ENCODE measurements around the gene ANKRD23.
"Not testable (repeated sequence)": the region's sequence is repeated elsewhere in the genome, so short reads cannot be mapped to it uniquely, and the experiment has no call there.

The ANKRD23 gene

DNA sequence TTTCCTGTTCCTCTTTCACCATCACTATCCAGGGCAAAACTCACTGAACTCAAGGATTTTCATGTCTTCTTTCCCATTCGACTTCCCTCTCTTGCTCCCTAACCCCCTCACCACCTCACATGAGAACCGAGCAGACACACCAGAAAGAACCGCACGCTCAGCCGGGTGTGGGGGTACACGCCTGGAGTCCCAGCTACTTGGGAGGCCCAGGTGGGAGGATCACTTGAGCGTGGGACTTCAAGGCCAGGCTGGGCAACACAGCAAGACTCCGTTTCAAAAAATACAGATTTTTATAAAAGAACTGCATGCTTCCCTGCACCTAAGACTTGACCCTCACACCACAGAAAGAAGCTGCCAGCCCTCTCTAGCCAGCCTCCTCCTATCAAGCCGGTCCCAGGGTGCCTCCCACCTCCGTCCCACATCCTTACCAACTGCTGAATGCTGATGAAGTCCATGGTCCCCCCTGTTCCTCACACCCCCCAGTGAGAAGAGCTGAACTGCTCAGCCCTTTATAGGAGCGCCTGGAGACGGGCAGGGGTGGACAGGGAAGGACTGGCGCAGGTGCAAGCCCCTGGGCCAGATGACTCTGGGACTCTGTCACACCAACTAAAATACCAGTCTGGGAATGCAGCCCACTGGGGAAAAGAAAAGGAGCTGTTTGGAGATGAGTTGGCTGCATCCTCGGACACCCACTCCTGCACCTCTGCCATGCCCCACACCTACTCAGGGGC, at the start of gene ANKRD23:
ANKRD23 (minus strand) TSS at position 484 of the 731 bp plus-strand sequence; CDS start at position 455, 29 bp downstream.
- H3K4me1 Mint-ChIP-seq = peaks cover 26% of the 10 kb centered on the region

DNA sequence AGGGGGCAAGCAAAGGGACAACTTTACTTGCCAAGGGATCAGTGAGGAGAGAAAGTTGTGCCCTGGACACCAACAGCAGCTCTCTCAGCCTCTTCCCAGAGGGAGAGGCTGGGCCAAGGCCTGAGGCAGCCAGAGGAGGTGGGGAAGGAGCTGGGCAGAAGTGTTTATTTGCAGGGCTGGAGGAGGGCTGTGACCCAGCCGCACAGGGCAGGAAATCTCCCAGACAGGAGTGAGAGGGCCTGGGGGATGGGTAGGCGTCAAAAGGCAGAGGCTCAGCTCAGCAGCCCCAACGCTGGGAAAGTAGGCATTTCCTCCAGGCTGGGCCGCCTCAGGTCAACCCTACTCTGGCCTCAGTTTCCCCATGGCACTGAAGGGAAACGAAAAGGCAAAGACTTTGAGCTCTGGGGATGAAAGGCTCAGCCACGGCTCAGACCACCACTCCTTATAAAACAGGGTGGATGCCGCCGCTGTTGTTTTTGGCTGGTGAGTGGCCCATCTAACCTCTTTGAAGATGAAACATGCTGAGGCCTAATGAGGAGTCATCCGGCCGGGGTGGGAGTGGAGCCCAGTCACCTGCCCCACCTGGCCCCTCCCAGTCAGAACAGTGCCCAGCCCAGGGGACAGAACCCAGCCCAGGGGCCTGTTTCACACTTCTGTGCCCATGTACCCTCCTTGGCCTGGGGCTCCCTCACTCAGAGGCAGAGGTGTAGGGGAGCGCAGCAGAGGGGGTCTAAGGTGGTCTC, 47.9 kb upstream of the ANKRD23 start:
- DNase-seq = peak; percentile 61
- Mint-ChIP-seq H3K4me3 (no peak overlapping the region), H3K9me3 (no peaks in the 10 kb centered on the region), H3K27me3 (peaks cover 10% of the 10 kb centered on the region), H3K4me1 (peaks cover 62% of the 10 kb centered on the region), H3K36me3 (no peaks in the 10 kb centered on the region), H3K27ac (peak overlapping the region; percentile 63)
- CTCF ChIA-PET = interaction anchor here (1.3 to 2.2 kb wide), 2 partner anchors 21 to 58 kb away, joined by 4 to 5 read pairs; no protein-coding TSS in a partner anchor

More for the DNA sequence above, at the start of gene ANKRD23:
- Mint-ChIP-seq H3K27me3 (no peaks in the 10 kb centered on the region), H3K36me3 (peaks cover 43% of the 10 kb centered on the region), H3K27ac (no peak within 1 kb of the TSS), H3K4me3 (no peak within 1 kb of the TSS), H3K9me3 (no peaks in the 10 kb centered on the region)
- CTCF ChIA-PET = interaction anchor here (3.6 kb wide), 1 partner anchor 14 kb away, joined by 15 read pairs; the partner anchor contains the start of gene ANKRD39
- no peak for DNase-seq

DNA sequence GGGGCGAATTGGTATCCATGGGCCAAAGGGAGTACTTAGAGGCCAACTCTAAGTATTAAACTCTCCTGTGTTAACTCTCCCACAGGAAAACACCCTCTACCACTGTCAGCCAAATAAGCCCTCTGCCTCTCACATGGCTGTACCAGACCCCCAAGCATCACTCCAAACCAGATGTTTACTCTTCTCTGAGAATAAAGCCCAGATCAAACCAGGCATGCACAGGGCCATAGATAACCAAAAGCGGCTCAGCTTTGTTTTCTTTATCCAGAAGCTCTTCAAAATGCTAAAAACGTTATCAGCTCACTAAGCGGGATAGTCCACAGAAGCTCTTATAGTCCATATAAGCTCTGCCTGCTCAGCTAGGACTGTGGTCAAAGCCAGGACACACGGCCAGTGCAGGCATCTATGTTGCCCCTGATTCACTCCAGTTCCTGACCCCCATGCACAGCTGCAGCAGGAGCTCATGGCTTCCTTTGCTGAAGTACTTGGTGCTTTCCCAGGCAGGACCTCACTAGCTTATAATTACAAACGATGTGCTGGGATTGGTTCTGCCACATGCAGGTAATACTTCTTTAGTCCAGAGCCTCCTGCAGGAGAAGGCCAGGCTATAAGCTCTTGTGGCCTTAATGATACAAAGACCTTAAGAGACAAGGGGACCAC, 47.0 kb upstream of the ANKRD23 start:
- Mint-ChIP-seq H3K36me3 (no peaks in the 10 kb centered on the region), H3K9me3 (no peaks in the 10 kb centered on the region), H3K4me3 (no peak overlapping the region), H3K27ac (peak overlapping the region; percentile 24), H3K27me3 (peaks cover 14% of the 10 kb centered on the region), H3K4me1 (peaks cover 54% of the 10 kb centered on the region)
- CTCF ChIA-PET = interaction anchor here (1.3 to 2.2 kb wide), 3 partner anchors 22 to 60 kb away, joined by 4 to 5 read pairs (median 4); no protein-coding TSS in a partner anchor
- DNase-seq = no peak

DNA sequence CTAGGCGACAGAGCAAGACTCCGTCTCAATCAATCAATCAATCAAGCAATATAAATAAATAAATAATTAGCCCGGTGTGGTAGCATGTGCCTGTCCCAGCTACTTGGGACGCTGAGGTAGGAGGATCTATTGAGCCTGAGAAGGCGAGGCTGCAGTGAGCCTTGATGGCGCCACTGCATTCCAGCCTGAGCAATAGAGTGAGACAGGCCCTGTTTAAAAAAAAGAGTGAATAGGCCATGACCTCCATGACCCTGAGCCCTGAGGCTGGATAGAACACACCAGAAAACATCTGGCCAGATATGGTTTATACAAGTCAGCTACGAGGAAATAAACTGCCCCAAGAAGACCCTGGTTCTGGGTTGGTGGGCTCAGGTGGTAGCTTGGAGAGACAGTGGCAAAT, 46.4 kb upstream of the ANKRD23 start:
- no peak overlapping the region for H3K27ac Mint-ChIP-seq
- H3K4me1 Mint-ChIP-seq = peaks cover 48% of the 10 kb centered on the region
- CTCF ChIA-PET = interaction anchor here (1.3 to 2.2 kb wide), 2 partner anchors 59 to 61 kb away, joined by 4 to 5 read pairs; no protein-coding TSS in a partner anchor
- H3K27me3 Mint-ChIP-seq = peaks cover 20% of the 10 kb centered on the region
- no peaks in the 10 kb centered on the region for H3K36me3 Mint-ChIP-seq
- no peaks in the 10 kb centered on the region for H3K9me3 Mint-ChIP-seq
- no peak overlapping the region for H3K4me3 Mint-ChIP-seq
- DNase-seq = no peak

DNA sequence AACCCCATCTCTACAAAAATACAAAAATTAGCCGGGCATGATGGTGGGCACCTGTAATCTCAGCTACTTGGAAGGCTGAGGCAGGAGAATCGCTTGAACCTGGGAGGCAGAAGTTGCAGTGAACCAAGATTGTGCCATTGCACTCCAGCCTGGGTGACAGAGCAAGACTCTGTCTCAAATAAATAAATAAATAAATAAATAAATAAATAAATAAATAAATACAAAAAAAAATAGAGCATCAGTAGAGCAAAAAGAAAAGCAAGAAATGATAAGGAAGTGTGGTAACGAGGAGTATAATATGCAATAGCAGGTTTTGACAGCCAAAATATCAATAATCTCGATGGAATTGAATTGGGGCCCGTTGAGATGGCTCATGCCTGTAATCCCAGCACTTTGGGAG, 45.7 kb upstream of the ANKRD23 start:
- not testable (repeated sequence) for H3K4me3 Mint-ChIP-seq, H3K27ac Mint-ChIP-seq, H3K9me3 Mint-ChIP-seq, H3K36me3 Mint-ChIP-seq, DNase-seq
- peaks cover 44% of the 10 kb centered on the region for H3K4me1 Mint-ChIP-seq
- H3K27me3 Mint-ChIP-seq = peaks cover 27% of the 10 kb centered on the region
- CTCF ChIA-PET = interaction anchor here (1.3 to 2.2 kb wide), 2 partner anchors 60 to 62 kb away, joined by 4 to 5 read pairs; no protein-coding TSS in a partner anchor

DNA sequence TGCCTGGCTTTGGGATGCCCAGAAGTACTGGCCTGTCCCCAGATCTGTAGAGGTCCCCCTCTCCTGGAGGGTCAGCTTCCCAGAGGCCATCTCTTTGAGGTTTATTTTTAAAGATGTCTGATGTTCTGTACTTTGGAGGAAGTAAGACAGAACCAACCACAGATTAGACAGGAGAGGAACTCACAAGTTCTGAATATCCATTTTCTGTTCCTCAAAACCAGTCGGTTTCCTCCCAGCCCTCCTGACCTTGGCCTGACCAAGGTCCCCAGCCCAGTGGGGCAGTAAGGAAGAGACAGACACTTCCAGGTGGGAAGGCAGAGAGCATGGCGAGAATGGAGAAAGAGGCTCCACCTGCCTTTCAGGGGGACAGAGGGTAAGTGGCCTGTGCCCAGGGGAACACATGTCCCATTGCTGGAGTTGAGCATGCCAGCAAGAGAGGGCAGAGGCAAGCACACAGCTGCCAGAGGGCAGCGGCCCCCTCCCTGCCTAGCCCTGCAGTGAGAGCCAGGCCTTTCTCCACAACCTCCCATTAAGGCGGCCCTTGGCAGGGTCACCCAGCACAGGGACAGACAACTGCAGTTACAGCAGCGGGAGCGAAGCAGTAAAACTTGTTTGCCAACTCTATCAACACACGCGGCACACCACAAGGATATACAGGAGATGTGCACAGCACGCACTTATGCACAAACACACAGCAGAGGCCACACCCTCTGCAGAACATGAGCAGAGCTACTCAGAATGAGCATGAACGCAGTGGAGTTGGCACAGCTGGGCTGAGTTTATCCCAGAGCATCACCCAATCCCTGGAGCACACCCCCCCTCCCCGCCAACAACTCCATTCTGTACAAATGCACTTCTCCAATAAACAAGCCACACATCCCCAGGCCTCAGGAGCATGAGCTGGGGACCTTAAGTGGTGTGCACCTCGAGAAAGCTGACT, 44.5 kb upstream of the ANKRD23 start:
- peak; percentile 43 for DNase-seq
- CTCF ChIA-PET = interaction anchor here (1.1 to 1.6 kb wide), 2 partner anchors 31 to 62 kb away, joined by 3 to 4 read pairs; partner anchors contain the start of gene ANKRD39
- H3K27ac Mint-ChIP-seq = no peak overlapping the region
- peaks cover 44% of the 10 kb centered on the region for H3K4me1 Mint-ChIP-seq
- no peaks in the 10 kb centered on the region for H3K9me3 Mint-ChIP-seq
- peaks cover 39% of the 10 kb centered on the region for H3K27me3 Mint-ChIP-seq
- H3K4me3 Mint-ChIP-seq = no peak overlapping the region
- H3K36me3 Mint-ChIP-seq = no peaks in the 10 kb centered on the region

DNA sequence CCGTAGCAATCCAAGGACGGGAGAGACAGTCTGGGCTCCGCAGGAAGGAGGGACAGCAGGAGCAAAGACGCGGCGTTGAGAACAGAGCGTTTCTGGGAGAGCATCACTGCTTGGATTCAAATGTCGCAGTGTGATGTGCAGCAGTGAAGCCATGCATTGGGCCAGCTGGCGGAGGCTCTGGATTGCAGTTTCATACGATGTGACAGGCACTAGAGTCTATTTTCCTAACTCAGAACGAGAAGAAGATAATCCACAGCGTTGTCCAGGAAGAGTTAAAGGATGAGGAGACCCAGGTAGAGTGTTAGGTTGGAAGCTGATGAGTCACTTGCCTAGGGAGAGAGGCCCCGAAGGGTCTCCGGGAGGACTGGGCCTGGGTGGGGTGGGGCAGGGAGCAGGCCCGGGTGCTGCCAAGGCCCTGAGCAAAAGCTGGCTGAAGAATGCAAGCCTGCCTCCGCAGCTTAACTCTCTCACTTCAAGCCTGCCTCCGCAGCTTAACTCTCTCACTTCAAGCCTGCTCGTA, 43.7 kb upstream of the ANKRD23 start:
- Mint-ChIP-seq H3K36me3 (no peaks in the 10 kb centered on the region), H3K4me1 (peaks cover 39% of the 10 kb centered on the region), H3K27me3 (peaks cover 45% of the 10 kb centered on the region), H3K4me3 (no peak overlapping the region), H3K27ac (no peak overlapping the region), H3K9me3 (no peaks in the 10 kb centered on the region)
- DNase-seq = no peak
- CTCF ChIA-PET = interaction anchor here (1.4 to 1.6 kb wide), 2 partner anchors 63 to 65 kb away, joined by 4 read pairs; no protein-coding TSS in a partner anchor

DNA sequence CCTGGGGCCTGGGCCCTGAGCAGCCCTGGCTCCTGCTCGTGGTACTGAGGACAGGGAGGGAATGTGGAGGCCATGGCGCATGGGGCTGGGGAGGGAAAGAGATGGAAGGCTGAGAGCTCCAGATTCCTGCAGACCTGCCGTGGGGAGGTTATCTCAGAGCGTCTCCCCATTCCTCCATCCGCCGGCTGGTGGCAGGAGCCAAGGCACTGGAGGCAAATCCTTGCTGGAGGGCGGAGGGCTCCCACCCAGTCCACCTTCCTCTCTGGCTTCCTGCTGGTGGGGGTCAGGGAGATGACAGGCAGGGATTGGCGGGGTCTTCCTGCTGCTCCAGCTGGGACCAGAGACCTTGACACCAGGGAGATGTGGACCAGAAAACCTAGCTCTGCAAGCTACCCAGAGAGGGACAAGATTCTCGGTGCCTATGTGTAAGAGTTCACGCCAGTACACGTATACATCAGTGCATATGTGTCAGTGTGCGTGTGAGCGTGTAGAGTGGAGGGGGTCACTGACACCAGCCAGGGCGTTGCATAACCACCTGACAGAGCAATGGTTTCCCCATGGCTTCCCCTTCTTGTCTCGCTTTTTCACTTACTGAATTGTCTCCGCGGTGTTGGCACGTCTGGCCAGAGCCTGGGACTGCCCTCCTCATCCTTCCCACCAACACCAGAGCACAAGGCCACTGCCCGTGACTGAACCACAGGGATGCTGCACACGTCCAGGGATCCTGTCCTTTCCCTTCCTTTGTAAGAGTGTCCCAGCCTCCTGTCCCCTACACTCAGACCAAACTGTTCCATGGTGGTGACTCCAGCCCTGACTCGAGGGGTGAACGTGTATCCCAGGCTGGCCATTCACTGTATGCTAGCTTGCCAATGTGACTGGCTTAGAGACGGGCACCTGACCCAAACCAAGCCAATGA, 41.9 kb upstream of the ANKRD23 start:
- Mint-ChIP-seq H3K27me3 (peaks cover 59% of the 10 kb centered on the region), H3K27ac (peak overlapping the region; percentile 42), H3K4me3 (no peak overlapping the region), H3K9me3 (no peaks in the 10 kb centered on the region), H3K36me3 (no peaks in the 10 kb centered on the region), H3K4me1 (peaks cover 20% of the 10 kb centered on the region)
- CTCF ChIA-PET = interaction anchor here (0.6 to 1.4 kb wide), 2 partner anchors 67 to 106 kb away, joined by 3 to 4 read pairs; no protein-coding TSS in a partner anchor
- no peak for DNase-seq

DNA sequence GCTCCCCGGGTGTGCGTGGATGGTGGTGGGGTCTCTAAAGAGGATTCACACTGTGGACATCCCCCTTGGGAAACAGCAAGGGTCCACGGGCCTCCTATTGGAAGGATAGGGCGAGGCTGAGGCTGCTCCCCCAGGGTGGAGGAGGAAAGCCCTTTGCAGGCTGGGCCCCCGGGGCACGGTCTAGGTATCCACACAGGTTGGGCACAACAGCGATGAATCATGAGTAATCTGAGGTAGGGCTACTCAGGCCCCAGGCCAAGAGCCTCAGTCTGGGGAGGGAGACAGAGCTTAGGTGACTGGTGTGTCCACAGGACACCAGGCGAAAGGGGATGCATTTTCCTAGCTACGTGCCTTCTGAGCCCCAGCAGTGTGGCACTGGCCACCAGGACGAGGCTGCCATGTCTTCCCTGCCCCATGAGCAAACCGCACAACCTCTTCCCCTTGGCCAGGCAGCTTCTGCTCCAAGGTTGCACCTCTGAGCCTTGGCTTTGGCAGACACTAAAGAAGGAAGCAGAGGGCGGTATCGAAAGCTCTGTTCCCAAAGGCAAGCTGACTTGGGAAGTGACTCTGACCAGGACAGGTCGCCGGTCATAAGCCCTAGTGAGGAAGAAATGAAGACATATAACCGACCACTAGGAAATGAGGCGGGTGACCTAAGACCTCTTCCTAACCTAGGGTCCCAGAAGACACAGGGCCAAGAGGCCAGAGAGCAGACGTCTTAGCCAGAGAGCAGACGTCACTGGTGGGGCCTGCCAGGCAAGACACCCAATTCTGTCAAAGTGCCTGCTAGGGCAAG, 40.7 kb upstream of the ANKRD23 start:
- H3K9me3 Mint-ChIP-seq = no peaks in the 10 kb centered on the region
- CTCF ChIA-PET = no interaction called here
- DNase-seq = no peak
- no peak overlapping the region for H3K4me3 Mint-ChIP-seq
- no peaks in the 10 kb centered on the region for H3K36me3 Mint-ChIP-seq
- peaks cover 69% of the 10 kb centered on the region for H3K27me3 Mint-ChIP-seq
- no peak overlapping the region for H3K27ac Mint-ChIP-seq
- H3K4me1 Mint-ChIP-seq = peaks cover 15% of the 10 kb centered on the region

DNA sequence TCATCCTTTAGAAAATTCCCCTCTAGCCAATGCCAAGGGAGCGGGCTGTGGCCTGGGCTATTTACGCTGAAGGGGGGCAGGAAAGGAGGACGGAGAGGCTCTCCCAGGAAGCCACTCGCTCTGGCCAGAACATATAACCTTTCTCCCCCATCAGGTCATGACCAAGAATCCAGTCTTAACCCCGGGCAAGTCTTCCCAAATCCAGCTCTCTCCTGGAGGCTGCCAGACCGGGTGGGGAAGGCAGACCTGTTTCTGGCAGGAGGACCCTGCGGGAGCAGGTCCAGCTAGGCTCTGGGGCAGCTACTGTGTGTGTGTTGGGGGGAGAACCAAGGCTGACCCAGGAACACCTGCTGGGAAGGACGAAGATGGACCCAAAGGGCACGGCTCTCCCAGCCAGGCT, 39.5 kb upstream of the ANKRD23 start:
- no peak for DNase-seq
- CTCF ChIA-PET = no interaction called here
- Mint-ChIP-seq H3K27ac (no peak overlapping the region), H3K4me1 (peaks cover 5% of the 10 kb centered on the region), H3K4me3 (no peak overlapping the region), H3K9me3 (no peaks in the 10 kb centered on the region), H3K27me3 (peaks cover 81% of the 10 kb centered on the region), H3K36me3 (no peaks in the 10 kb centered on the region)

DNA sequence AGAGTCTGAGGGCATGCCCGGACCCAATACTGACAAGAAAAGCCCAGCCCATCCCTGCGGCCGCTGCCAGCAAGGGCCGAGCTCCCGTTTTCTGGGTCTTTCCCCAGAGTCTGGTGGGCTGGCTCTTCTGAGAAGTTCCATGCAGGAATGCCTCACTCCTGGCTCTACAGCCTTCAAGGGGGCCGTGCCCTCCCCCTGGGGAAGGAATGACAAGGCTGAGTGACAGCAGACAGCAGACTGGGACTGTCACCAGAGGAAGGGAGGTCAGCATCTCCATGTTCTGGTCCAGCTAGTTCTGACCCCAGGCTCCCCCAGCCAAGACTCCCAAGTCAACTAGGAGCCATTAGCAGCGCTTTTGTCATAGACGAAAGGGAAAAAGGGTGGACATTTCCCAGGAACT, 39.1 kb upstream of the ANKRD23 start:
- no peaks in the 10 kb centered on the region for H3K36me3 Mint-ChIP-seq
- peaks cover under 1% of the 10 kb centered on the region for H3K4me1 Mint-ChIP-seq
- peaks cover 85% of the 10 kb centered on the region for H3K27me3 Mint-ChIP-seq
- CTCF ChIA-PET = no interaction called here
- no peak overlapping the region for H3K4me3 Mint-ChIP-seq
- H3K9me3 Mint-ChIP-seq = no peaks in the 10 kb centered on the region
- no peak for DNase-seq
- no peak overlapping the region for H3K27ac Mint-ChIP-seq

DNA sequence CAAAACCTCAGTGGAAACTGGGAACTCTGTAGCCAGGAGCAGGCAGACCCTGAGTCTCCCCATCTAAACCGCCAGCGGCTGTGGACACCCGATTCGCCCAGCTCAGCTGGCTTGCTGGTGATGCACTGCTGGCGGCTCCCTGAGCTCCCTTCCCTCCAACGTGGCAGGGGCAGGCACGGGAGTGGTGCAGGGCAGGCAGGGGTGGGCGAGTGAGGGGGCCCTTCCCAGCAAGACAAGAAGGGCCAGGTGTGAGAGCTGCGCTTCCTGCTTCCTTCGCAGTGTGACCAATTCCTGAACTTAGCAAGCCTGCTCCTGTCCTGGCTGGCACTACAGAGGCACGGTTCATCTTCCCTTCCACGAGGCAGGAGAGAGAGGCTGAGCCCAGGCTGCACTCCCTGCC, 38.4 kb upstream of the ANKRD23 start:
- peaks cover 89% of the 10 kb centered on the region for H3K27me3 Mint-ChIP-seq
- no peaks in the 10 kb centered on the region for H3K9me3 Mint-ChIP-seq
- DNase-seq = no peak
- H3K4me1 Mint-ChIP-seq = no peaks in the 10 kb centered on the region
- CTCF ChIA-PET = no interaction called here
- no peak overlapping the region for H3K27ac Mint-ChIP-seq
- no peaks in the 10 kb centered on the region for H3K36me3 Mint-ChIP-seq
- H3K4me3 Mint-ChIP-seq = no peak overlapping the region

Data from activated naive CD4-positive, alpha-beta T cell treated with anti-CD3 and anti-CD28 coated beads, Interleukin-2, amount 10 ng/mL, durations not matched to agents 7 days and 5 days (primary cell).